ENCODE data around the gene CRYBA4. TPM values are rescaled to one million over a fixed set of nuclear protein-coding genes. Genes with fewer than 3 reads are reported as not detected.

CRYBA4 gene
- total RNA-seq, 5 donors from 2014 or later (not counting 1 experiment from before 2014, with no cell fraction given) = not detected

GRCh38 chr22:26616650-26617049 is 5.1 kb upstream of the CRYBA4 start:
- POLR2A ChIA-PET = no interaction called here

GRCh38 chr22:26617271-26618199 is 4.2 kb upstream of the CRYBA4 start, which contains the start of gene CRYBB1:
CRYBB1 (minus strand) TSS chr22:26618027; CDS start chr22:26616319, 1,708 bp downstream.
- H3K27me3 Mint-ChIP-seq = peaks cover 2 to 5% of the 10 kb centered on the region in 2 donors
- POLR2A ChIA-PET = no interaction called here
- no peak for ATAC-seq (replicated peaks in 1 of 4)
- H3K27ac ChIP-seq (ENCODE audit: low read length) = no peak within 1 kb of the TSS
- H3K36me3 Mint-ChIP-seq = no peaks in the 10 kb centered on the region
- H3K36me3 ChIP-seq (ENCODE audit: control insufficient read depth in 2 of 2, extremely low read depth in 1 of 2, insufficient read depth in 1 of 2, low read length in 1 of 2) = peaks cover 0 to 5% of the 10 kb centered on the region in 2 donors
- no peak within 1 kb of the TSS for H3K4me3 ChIP-seq (ENCODE audit: control insufficient read depth in 1 of 2, extremely low read depth in 1 of 2, low read length in 1 of 2)
- DNase-seq = no peak
- WGBS (ENCODE audit: insufficient coverage) = 87% methylated on average over 5 of the region's 7 CpGs
- CTCF ChIA-PET = no interaction called here
- H3K4me1 Mint-ChIP-seq = peaks cover 0 to 19% (median 14%) of the 10 kb centered on the region in 3 donors
- H3K4me1 ChIP-seq (ENCODE audit: control insufficient read depth in 1 of 2, extremely low read depth in 1 of 2, insufficient read depth in 2 of 2, low read length in 2 of 2) = peaks cover 0 to 16% of the 10 kb centered on the region in 2 experiments
- no peak within 1 kb of the TSS for H3K27ac Mint-ChIP-seq
- peaks cover 0 to 2% of the 10 kb centered on the region in 2 experiments for H3K27me3 ChIP-seq (replicated peaks in 1 of 2; ENCODE audit: control insufficient read depth in 2 of 2, extremely low read depth in 1 of 2, insufficient read depth in 2 of 2, low read length in 1 of 2)
- no peak within 1 kb of the TSS for H3K4me3 Mint-ChIP-seq
- no peaks in the 10 kb centered on the region for H3K9me3 Mint-ChIP-seq
- H3K9me3 ChIP-seq = no peaks in the 10 kb centered on the region

More at GRCh38 chr22:26616650-26617049, 5.1 kb upstream of the CRYBA4 start:
- Mint-ChIP-seq H3K27me3 (peaks cover 2 to 5% of the 10 kb centered on the region in 2 donors), H3K36me3 (no peaks in the 10 kb centered on the region), H3K4me1 (peaks cover 0 to 19% (median 14%) of the 10 kb centered on the region in 3 donors), H3K27ac (no peak overlapping the region), H3K4me3 (no peak overlapping the region), H3K9me3 (no peaks in the 10 kb centered on the region)
- ATAC-seq (replicated peaks in 1 of 4) = no peak
- Histone ChIP-seq H3K4me3 (ENCODE audit: control insufficient read depth in 1 of 2, extremely low read depth in 1 of 2, low read length in 1 of 2) (no peak overlapping the region), H3K9me3 (no peaks in the 10 kb centered on the region), H3K27ac (ENCODE audit: low read length) (no peak overlapping the region), H3K4me1 (ENCODE audit: control insufficient read depth in 1 of 2, extremely low read depth in 1 of 2, insufficient read depth in 2 of 2, low read length in 2 of 2) (peaks cover 0 to 16% of the 10 kb centered on the region in 2 experiments), H3K27me3 (replicated peaks in 1 of 2; ENCODE audit: control insufficient read depth in 2 of 2, extremely low read depth in 1 of 2, insufficient read depth in 2 of 2, low read length in 1 of 2) (peaks cover 0 to 6% of the 10 kb centered on the region in 2 experiments), H3K36me3 (ENCODE audit: control insufficient read depth in 2 of 2, extremely low read depth in 1 of 2, insufficient read depth in 1 of 2, low read length in 1 of 2) (peaks cover 0 to 2% of the 10 kb centered on the region in 2 donors)
- no peak for DNase-seq
- WGBS (ENCODE audit: insufficient coverage) = no CpG with 5 or more reads among the region's 2 CpGs
- CTCF ChIA-PET = no interaction called here

- Histone ChIP-seq H3K4me1 (ENCODE audit: control insufficient read depth in 1 of 2, extremely low read depth in 1 of 2, insufficient read depth in 2 of 2, low read length in 2 of 2) (peaks cover 0 to 16% of the 10 kb centered on the region in 2 experiments), H3K4me3 (ENCODE audit: control insufficient read depth in 1 of 2, extremely low read depth in 1 of 2, low read length in 1 of 2) (no peak overlapping the region), H3K27ac (ENCODE audit: low read length) (no peak overlapping the region), H3K27me3 (replicated peaks in 1 of 2; ENCODE audit: control insufficient read depth in 2 of 2, extremely low read depth in 1 of 2, insufficient read depth in 2 of 2, low read length in 1 of 2) (peaks cover 0 to 5% of the 10 kb centered on the region in 2 experiments), H3K9me3 (no peaks in the 10 kb centered on the region), H3K36me3 (ENCODE audit: control insufficient read depth in 2 of 2, extremely low read depth in 1 of 2, insufficient read depth in 1 of 2, low read length in 1 of 2) (peaks cover 0 to 5% of the 10 kb centered on the region in 2 donors)
- Mint-ChIP-seq H3K9me3 (no peaks in the 10 kb centered on the region), H3K4me1 (peaks cover 0 to 19% (median 11%) of the 10 kb centered on the region in 3 donors), H3K27ac (no peak overlapping the region), H3K36me3 (no peaks in the 10 kb centered on the region), H3K4me3 (no peak overlapping the region), H3K27me3 (peaks cover 0 to 2% of the 10 kb centered on the region in 2 donors)
- CTCF ChIA-PET = no interaction called here
- ATAC-seq (replicated peaks in 1 of 4) (no peak), DNase-seq (no peak)
- POLR2A ChIA-PET = no interaction called here
- 76% methylated on average over 3 of the region's 8 CpGs for WGBS (ENCODE audit: insufficient coverage)
These were observed 3.3 kb upstream of the CRYBA4 start for GRCh38 chr22:26618455-26618854.

GRCh38 chr22:26619510-26619909 is 2.3 kb upstream of the CRYBA4 start:
- H3K36me3 Mint-ChIP-seq = no peaks in the 10 kb centered on the region
- POLR2A ChIA-PET = no interaction called here
- 80% methylated on average over 3 of the region's 6 CpGs for WGBS (ENCODE audit: insufficient coverage)
- DNase-seq = no peak
- Histone ChIP-seq H3K27me3 (replicated peaks in 1 of 2; ENCODE audit: control insufficient read depth in 2 of 2, extremely low read depth in 1 of 2, insufficient read depth in 2 of 2, low read length in 1 of 2) (peaks cover 0 to 5% of the 10 kb centered on the region in 2 experiments), H3K36me3 (ENCODE audit: control insufficient read depth in 2 of 2, extremely low read depth in 1 of 2, insufficient read depth in 1 of 2, low read length in 1 of 2) (peaks cover 0 to 5% of the 10 kb centered on the region in 2 donors), H3K4me1 (ENCODE audit: control insufficient read depth in 1 of 2, extremely low read depth in 1 of 2, insufficient read depth in 2 of 2, low read length in 2 of 2) (peaks cover 0 to 16% of the 10 kb centered on the region in 2 experiments), H3K9me3 (no peaks in the 10 kb centered on the region), H3K27ac (ENCODE audit: low read length) (no peak overlapping the region), H3K4me3 (ENCODE audit: control insufficient read depth in 1 of 2, extremely low read depth in 1 of 2, low read length in 1 of 2) (no peak overlapping the region)
- CTCF ChIA-PET = no interaction called here
- no peaks in the 10 kb centered on the region for H3K27me3 Mint-ChIP-seq
- peaks cover 0 to 4% (median 0%) of the 10 kb centered on the region in 3 donors for H3K9me3 Mint-ChIP-seq
- ATAC-seq (replicated peaks in 1 of 4) = no peak
- H3K4me3 Mint-ChIP-seq = no peak overlapping the region
- peaks cover 0 to 19% (median 11%) of the 10 kb centered on the region in 3 donors for H3K4me1 Mint-ChIP-seq
- H3K27ac Mint-ChIP-seq = no peak overlapping the region

GRCh38 chr22:26620197-26620596 is 1.6 kb upstream of the CRYBA4 start:
- Mint-ChIP-seq H3K4me3 (no peak overlapping the region), H3K36me3 (no peaks in the 10 kb centered on the region), H3K27ac (no peak overlapping the region), H3K27me3 (no peaks in the 10 kb centered on the region), H3K9me3 (peaks cover 0 to 4% (median 0%) of the 10 kb centered on the region in 3 donors), H3K4me1 (peaks cover 0 to 19% (median 9%) of the 10 kb centered on the region in 3 donors)
- peaks cover 0 to 13% of the 10 kb centered on the region in 2 experiments for H3K4me1 ChIP-seq (ENCODE audit: control insufficient read depth in 1 of 2, extremely low read depth in 1 of 2, insufficient read depth in 2 of 2, low read length in 2 of 2)
- H3K4me3 ChIP-seq (ENCODE audit: control insufficient read depth in 1 of 2, extremely low read depth in 1 of 2, low read length in 1 of 2) = no peak overlapping the region
- H3K9me3 ChIP-seq = no peaks in the 10 kb centered on the region
- H3K27me3 ChIP-seq (replicated peaks in 1 of 2; ENCODE audit: control insufficient read depth in 2 of 2, extremely low read depth in 1 of 2, insufficient read depth in 2 of 2, low read length in 1 of 2) = peaks cover 0 to 3% of the 10 kb centered on the region in 2 experiments
- no CpG with 5 or more reads among the region's 2 CpGs for WGBS (ENCODE audit: insufficient coverage)
- ATAC-seq (replicated peaks in 1 of 4) (no peak), DNase-seq (no peak)
- H3K36me3 ChIP-seq (ENCODE audit: control insufficient read depth in 2 of 2, extremely low read depth in 1 of 2, insufficient read depth in 1 of 2, low read length in 1 of 2) = peaks cover 0 to 5% of the 10 kb centered on the region in 2 donors
- no peak overlapping the region for H3K27ac ChIP-seq (ENCODE audit: low read length)
- ChIA-PET CTCF (interaction anchor here in 1 of 2 donors (0.7 kb wide), 1 partner anchor 964 kb away, joined by 5 read pairs; no protein-coding TSS in a partner anchor), POLR2A (no interaction called here)

- H3K9me3 Mint-ChIP-seq = peaks cover 0 to 4% (median 0%) of the 10 kb centered on the region in 3 donors
- WGBS (ENCODE audit: insufficient coverage) = 92% methylated on average over 1 of the region's 1 CpG
- H3K27ac Mint-ChIP-seq = no peak overlapping the region
- no peaks in the 10 kb centered on the region for H3K9me3 ChIP-seq
- DNase-seq (no peak), ATAC-seq (replicated peaks in 1 of 4) (no peak)
- H3K4me3 ChIP-seq (ENCODE audit: control insufficient read depth in 1 of 2, extremely low read depth in 1 of 2, low read length in 1 of 2) = no peak overlapping the region
- ChIA-PET POLR2A (no interaction called here), CTCF (interaction anchor here in 1 of 2 donors (0.6 kb wide), 1 partner anchor 19 kb away, joined by 3 read pairs; no protein-coding TSS in a partner anchor)
- no peaks in the 10 kb centered on the region for H3K27me3 Mint-ChIP-seq
- H3K27me3 ChIP-seq (replicated peaks in 1 of 2; ENCODE audit: control insufficient read depth in 2 of 2, extremely low read depth in 1 of 2, insufficient read depth in 2 of 2, low read length in 1 of 2) = peaks cover 0 to 2% of the 10 kb centered on the region in 2 experiments
- no peaks in the 10 kb centered on the region for H3K36me3 Mint-ChIP-seq
- no peak overlapping the region for H3K4me3 Mint-ChIP-seq
- peaks cover 4 to 14% (median 11%) of the 10 kb centered on the region in 3 donors for H3K4me1 Mint-ChIP-seq
- H3K4me1 ChIP-seq (ENCODE audit: control insufficient read depth in 1 of 2, extremely low read depth in 1 of 2, insufficient read depth in 2 of 2, low read length in 2 of 2) = peaks cover 0 to 13% of the 10 kb centered on the region in 2 experiments
- no peak overlapping the region for H3K27ac ChIP-seq (ENCODE audit: low read length)
- H3K36me3 ChIP-seq (ENCODE audit: control insufficient read depth in 2 of 2, extremely low read depth in 1 of 2, insufficient read depth in 1 of 2, low read length in 1 of 2) = peaks cover 0 to 5% of the 10 kb centered on the region in 2 donors
These were observed 2.2 kb downstream of the CRYBA4 start for GRCh38 chr22:26623984-26624383.

Data from T-cell (primary cell).